ENCODE measurements around the gene C12orf57. TPM values are rescaled to one million over a fixed set of nuclear protein-coding genes. Genes with fewer than 3 reads are reported as not detected.

The C12orf57 gene
- total RNA-seq, 1 experiment from 2014 or later, result 176 TPM

DNA sequence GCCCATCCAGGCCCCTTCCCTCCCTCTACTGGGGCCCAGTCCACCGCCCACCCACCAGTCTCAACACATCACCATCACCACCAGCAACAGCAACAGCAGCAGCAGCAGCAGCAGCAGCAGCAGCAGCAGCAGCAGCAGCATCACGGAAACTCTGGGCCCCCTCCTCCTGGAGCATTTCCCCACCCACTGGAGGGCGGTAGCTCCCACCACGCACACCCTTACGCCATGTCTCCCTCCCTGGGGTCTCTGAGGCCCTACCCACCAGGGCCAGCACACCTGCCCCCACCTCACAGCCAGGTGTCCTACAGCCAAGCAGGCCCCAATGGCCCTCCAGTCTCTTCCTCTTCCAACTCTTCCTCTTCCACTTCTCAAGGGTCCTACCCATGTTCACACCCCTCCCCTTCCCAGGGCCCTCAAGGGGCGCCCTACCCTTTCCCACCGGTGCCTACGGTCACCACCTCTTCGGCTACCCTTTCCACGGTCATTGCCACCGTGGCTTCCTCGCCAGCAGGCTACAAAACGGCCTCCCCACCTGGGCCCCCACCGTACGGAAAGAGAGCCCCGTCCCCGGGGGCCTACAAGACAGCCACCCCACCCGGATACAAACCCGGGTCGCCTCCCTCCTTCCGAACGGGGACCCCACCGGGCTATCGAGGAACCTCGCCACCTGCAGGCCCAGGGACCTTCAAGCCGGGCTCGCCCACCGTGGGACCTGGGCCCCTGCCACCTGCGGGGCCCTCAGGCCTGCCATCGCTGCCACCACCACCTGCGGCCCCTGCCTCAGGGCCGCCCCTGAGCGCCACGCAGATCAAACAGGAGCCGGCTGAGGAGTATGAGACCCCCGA lies 7.0 kb upstream of the C12orf57 start:
- TF ChIP-seq, protein P1, sequence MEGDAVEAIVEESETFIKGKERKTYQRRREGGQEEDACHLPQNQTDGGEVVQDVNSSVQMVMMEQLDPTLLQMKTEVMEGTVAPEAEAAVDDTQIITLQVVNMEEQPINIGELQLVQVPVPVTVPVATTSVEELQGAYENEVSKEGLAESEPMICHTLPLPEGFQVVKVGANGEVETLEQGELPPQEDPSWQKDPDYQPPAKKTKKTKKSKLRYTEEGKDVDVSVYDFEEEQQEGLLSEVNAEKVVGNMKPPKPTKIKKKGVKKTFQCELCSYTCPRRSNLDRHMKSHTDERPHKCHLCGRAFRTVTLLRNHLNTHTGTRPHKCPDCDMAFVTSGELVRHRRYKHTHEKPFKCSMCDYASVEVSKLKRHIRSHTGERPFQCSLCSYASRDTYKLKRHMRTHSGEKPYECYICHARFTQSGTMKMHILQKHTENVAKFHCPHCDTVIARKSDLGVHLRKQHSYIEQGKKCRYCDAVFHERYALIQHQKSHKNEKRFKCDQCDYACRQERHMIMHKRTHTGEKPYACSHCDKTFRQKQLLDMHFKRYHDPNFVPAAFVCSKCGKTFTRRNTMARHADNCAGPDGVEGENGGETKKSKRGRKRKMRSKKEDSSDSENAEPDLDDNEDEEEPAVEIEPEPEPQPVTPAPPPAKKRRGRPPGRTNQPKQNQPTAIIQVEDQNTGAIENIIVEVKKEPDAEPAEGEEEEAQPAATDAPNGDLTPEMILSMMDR (IDR thresholded peaks at IDR 0.05; ENCODE audit: unreplicated experiment), result no peak
- Mint-ChIP-seq H3K9me3 (ENCODE audit: unreplicated experiment) (no peaks in the 10 kb centered on the region), H3K4me1 (ENCODE audit: insufficient read depth, unreplicated experiment) (peaks cover 39% of the 10 kb centered on the region), H3K27me3 (ENCODE audit: insufficient read depth, unreplicated experiment) (no peaks in the 10 kb centered on the region), H3K27ac (ENCODE audit: low read depth, unreplicated experiment) (peak overlapping the region; percentile 5), H3K4me3 (ENCODE audit: unreplicated experiment) (peak overlapping the region; percentile 71), H3K36me3 (ENCODE audit: insufficient read depth, unreplicated experiment) (peaks cover 91% of the 10 kb centered on the region)
- TSS peak; percentile 27 for BruUV-seq (replicated peaks)
- POLR2A ChIA-PET, result interaction anchor here (0.7 to 1.6 kb wide), 13 partner anchors 8 to 154 kb away, joined by 3 to 55 read pairs (median 5); partner anchors contain the start of genes ATN1 and SPSB2
- DNase-seq (ENCODE audit: unreplicated experiment), result no peak
- CTCF ChIA-PET, result interaction anchor here (0.6 to 9.7 kb wide), 7 partner anchors 8 to 301 kb away, joined by 3 to 114 read pairs (median 3); partner anchors contain the start of gene LPAR5
- intact Hi-C loops (cut with micrococcal nuclease), result no loop called here

GRCh38 chr12:6937481-6938352 lies 6.1 kb upstream of the C12orf57 start:
- POLR2A ChIA-PET, result interaction anchor here (0.6 to 1.6 kb wide), 17 partner anchors 8 to 325 kb away, joined by 3 to 55 read pairs (median 4); partner anchors contain the start of genes ATN1, SPSB2 and USP5

GRCh38 chr12:6938353-6939190 lies 5.2 kb upstream of the C12orf57 start:
- no peaks in the 10 kb centered on the region for H3K27me3 Mint-ChIP-seq (ENCODE audit: insufficient read depth, unreplicated experiment)
- CTCF ChIA-PET, result interaction anchor here (0.6 to 9.7 kb wide), 12 partner anchors 9 to 455 kb away, joined by 3 to 114 read pairs (median 6); no protein-coding TSS in a partner anchor
- TSS peak; percentile 20 for BruUV-seq (replicated peaks)
- POLR2A ChIA-PET, result interaction anchor here (0.6 to 2.9 kb wide), 16 partner anchors 7 to 326 kb away, joined by 3 to 55 read pairs (median 4); partner anchors contain the start of genes ATN1, SPSB2 and USP5
- DNase-seq (ENCODE audit: unreplicated experiment), result no peak
- intact Hi-C loops (cut with micrococcal nuclease), result loop anchor here (1.0 to 2.0 kb wide), 2 partner anchors 14 to 70 kb away; no protein-coding TSS in a partner anchor
- peak overlapping the region; percentile 52 for H3K27ac Mint-ChIP-seq (ENCODE audit: low read depth, unreplicated experiment)
- H3K4me1 Mint-ChIP-seq (ENCODE audit: insufficient read depth, unreplicated experiment), result peaks cover 28% of the 10 kb centered on the region
- peaks cover 97% of the 10 kb centered on the region for H3K36me3 Mint-ChIP-seq (ENCODE audit: insufficient read depth, unreplicated experiment)
- H3K9me3 Mint-ChIP-seq (ENCODE audit: unreplicated experiment), result no peaks in the 10 kb centered on the region
- H3K4me3 Mint-ChIP-seq (ENCODE audit: unreplicated experiment), result peak overlapping the region; percentile 71
- TF ChIP-seq, protein P1 (IDR thresholded peaks at IDR 0.05; ENCODE audit: unreplicated experiment), result no peak

More at GRCh38 chr12:6937481-6938352, 6.1 kb upstream of the C12orf57 start:
- Mint-ChIP-seq H3K4me3 (ENCODE audit: unreplicated experiment) (peak overlapping the region; percentile 71), H3K4me1 (ENCODE audit: insufficient read depth, unreplicated experiment) (peaks cover 31% of the 10 kb centered on the region), H3K27ac (ENCODE audit: low read depth, unreplicated experiment) (peak overlapping the region; percentile 52), H3K9me3 (ENCODE audit: unreplicated experiment) (no peaks in the 10 kb centered on the region), H3K36me3 (ENCODE audit: insufficient read depth, unreplicated experiment) (peaks cover 91% of the 10 kb centered on the region), H3K27me3 (ENCODE audit: insufficient read depth, unreplicated experiment) (no peaks in the 10 kb centered on the region)
- TF ChIP-seq, protein P1 (IDR thresholded peaks at IDR 0.05; ENCODE audit: unreplicated experiment), result peak; percentile 88
- CTCF ChIA-PET, result interaction anchor here (0.6 to 9.7 kb wide), 10 partner anchors 9 to 454 kb away, joined by 3 to 114 read pairs (median 4); no protein-coding TSS in a partner anchor
- no TSS peak for BruUV-seq (replicated peaks)
- peak; percentile 94 for DNase-seq (ENCODE audit: unreplicated experiment)
- intact Hi-C loops (cut with micrococcal nuclease), result loop anchor here (1.0 to 2.0 kb wide), 2 partner anchors 13 to 69 kb away; no protein-coding TSS in a partner anchor
